Left ventricle myocardium inferior (tissue), 1 donor: Measurements from ENCODE around the gene SUPT6H. TPM values are rescaled to one million over a fixed set of nuclear protein-coding genes. Genes with fewer than 3 reads are reported as not detected.

Experiments
- DNase-seq: peaks from one replicate; pipeline ENCODE4 v3.0.0-alpha.2; 2020
- H3K27ac ChIP-seq: fragments of 200-600 bp; replicated peaks from 2 replicates; pipeline ENCODE4 v1.8.0; 2021
- H3K27me3 ChIP-seq: fragments of 200-600 bp; 2 replicates; pipeline ENCODE4 v1.8.0; 2021; ENCODE audit warnings: low read depth
- H3K36me3 ChIP-seq: fragments of 200-600 bp; 2 replicates; pipeline ENCODE4 v1.8.0; 2021
- H3K4me1 ChIP-seq: fragments of 200-600 bp; 2 replicates; pipeline ENCODE4 v1.8.0; 2021
- H3K4me3 ChIP-seq: fragments of 200-600 bp; 2 replicates; pipeline ENCODE4 v1.8.0; 2021; ENCODE audit warnings: mild to moderate bottlenecking, moderate library complexity
- H3K9me3 ChIP-seq: fragments of 200-600 bp; replicated peaks from 2 replicates; pipeline ENCODE4 v1.8.0; 2021
- intact Hi-C: fragments of 100-400 bp; cut with micrococcal nuclease; formaldehyde crosslinking; loops from one replicate; pipeline ENCODE4 v1.11.0; 2022
- total RNA-seq: library from RNA; stranded (reverse); fragmentation: NEBNext Ultra II Directional; extraction: Animal tissue kit (Norgen Biotek cat#: 25700); gene quantifications from one replicate; pipeline ENCODE4 v1.2.1, GENCODE V29; 2021
- TF ChIP-seq, protein P1 (sequence below): fragments of 200-600 bp; IDR thresholded peaks from 2 replicates; pipeline ENCODE4 v1.8.0; 2021; ENCODE audit warnings: antibody characterized with exemption, mild to moderate bottlenecking, borderline replicate concordance
- donor health status: DM: no; HTN: yes; CAD: no; lungs with severe emphysema.

The SUPT6H gene
- total RNA-seq, 1 donor from 2014 or later, result 44.8 TPM

DNA sequence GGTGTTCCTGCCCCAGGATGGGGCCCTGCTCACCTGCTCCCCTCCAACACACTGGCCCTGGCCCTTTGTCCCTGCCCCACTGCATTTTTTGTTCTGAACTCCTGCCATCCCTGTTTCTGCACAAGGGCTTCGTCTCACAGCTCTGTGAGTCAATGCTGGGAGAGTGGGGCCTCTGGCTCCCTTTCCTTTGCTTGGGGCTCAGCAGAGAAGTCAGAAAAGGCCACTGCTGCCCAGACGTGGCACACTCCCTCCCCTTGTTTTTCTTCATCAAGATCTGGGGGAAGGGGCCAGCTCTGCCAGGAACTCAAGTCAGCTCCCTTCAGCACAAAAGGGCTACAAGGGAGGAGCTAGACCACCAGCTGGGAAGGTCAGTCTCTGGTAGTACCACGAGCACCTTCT is 40.7 kb downstream of the SUPT6H start:
- H3K9me3 ChIP-seq, result no peaks in the 10 kb centered on the region
- intact Hi-C loops, result no loop called here
- H3K27me3 ChIP-seq, result no peaks in the 10 kb centered on the region
- H3K36me3 ChIP-seq, result peaks cover 58% of the 10 kb centered on the region
- no peak overlapping the region for H3K4me3 ChIP-seq
- H3K4me1 ChIP-seq, result no peaks in the 10 kb centered on the region
- no peak overlapping the region for H3K27ac ChIP-seq
- TF ChIP-seq, protein P1, sequence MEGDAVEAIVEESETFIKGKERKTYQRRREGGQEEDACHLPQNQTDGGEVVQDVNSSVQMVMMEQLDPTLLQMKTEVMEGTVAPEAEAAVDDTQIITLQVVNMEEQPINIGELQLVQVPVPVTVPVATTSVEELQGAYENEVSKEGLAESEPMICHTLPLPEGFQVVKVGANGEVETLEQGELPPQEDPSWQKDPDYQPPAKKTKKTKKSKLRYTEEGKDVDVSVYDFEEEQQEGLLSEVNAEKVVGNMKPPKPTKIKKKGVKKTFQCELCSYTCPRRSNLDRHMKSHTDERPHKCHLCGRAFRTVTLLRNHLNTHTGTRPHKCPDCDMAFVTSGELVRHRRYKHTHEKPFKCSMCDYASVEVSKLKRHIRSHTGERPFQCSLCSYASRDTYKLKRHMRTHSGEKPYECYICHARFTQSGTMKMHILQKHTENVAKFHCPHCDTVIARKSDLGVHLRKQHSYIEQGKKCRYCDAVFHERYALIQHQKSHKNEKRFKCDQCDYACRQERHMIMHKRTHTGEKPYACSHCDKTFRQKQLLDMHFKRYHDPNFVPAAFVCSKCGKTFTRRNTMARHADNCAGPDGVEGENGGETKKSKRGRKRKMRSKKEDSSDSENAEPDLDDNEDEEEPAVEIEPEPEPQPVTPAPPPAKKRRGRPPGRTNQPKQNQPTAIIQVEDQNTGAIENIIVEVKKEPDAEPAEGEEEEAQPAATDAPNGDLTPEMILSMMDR, result no peak
- no peak for DNase-seq

DNA sequence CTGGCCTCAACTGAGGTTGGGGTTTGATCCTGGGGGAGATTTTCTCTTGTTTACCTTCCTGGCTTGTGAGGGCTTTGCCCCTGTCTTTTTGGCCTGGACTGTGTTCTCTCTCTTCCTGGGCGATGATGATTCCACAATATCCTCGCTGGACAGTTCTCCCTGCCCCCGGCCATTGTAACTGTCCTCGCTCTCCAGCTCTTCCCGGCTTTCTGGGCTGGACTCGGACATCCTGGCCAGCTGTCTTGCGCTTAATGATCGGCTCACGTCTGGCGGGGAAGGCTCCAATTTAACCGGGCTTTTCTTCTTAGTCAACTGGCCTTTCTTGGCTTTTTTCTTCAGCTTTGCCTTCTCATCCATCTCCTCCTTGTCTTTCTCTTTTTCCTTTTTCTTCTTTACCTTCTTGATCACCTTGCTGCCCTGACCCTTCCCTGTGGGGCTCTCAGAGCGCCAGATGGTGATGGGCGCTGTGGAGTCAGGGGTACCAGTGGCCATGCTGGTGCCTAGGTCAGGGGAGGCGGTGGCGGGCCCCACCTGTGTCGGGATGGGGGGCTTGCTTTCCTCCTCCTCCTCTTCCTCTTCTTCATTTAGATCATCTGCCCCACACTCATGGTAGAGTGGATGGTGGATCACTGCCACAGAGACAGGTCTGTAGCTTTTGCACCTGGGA is 41.7 kb downstream of the SUPT6H start:
- TF ChIP-seq, protein P1, result no peak
- H3K9me3 ChIP-seq, result no peaks in the 10 kb centered on the region
- H3K4me1 ChIP-seq, result no peaks in the 10 kb centered on the region
- no peak for DNase-seq
- intact Hi-C loops, result no loop called here
- H3K27ac ChIP-seq, result no peak overlapping the region
- no peaks in the 10 kb centered on the region for H3K27me3 ChIP-seq
- peaks cover 49% of the 10 kb centered on the region for H3K36me3 ChIP-seq
- H3K4me3 ChIP-seq, result no peak overlapping the region

GRCh38 chr17:28704219-28704858 is 42.3 kb downstream of the SUPT6H start:
- no peak for DNase-seq
- Histone ChIP-seq H3K36me3 (peaks cover 42% of the 10 kb centered on the region), H3K27me3 (no peaks in the 10 kb centered on the region), H3K4me1 (no peaks in the 10 kb centered on the region), H3K9me3 (no peaks in the 10 kb centered on the region), H3K4me3 (no peak overlapping the region), H3K27ac (no peak overlapping the region)
- TF ChIP-seq, protein P1, result no peak
- intact Hi-C loops, result no loop called here

DNA sequence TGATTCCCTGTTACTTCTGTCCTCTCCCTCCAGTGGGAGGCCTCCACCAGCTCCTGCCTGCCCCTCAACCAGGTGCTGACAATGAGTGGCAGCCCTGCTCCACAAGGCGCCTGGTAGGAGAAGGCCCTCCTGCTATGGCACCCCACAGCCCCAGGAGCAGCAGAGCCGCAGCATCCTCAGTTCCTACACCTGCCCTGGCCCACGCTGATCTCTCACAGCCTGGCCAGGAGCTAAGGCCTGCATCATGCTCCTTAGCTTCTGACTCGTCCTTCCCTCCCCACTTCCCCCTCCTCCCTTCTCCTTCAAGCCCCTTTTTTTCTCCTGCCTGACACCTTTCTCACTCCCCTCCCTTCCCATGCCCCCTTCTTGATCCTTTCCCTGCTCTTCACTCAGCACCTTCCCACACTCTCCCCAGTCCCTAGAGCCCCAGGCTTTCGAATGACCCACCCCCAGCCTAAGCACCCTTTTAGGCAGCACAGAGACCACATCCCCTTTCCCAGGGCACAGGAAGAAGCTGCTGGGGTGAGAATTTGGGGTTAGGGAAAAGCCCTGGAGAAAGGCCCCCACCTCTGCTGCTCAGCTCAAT is 43.2 kb downstream of the SUPT6H start:
- no peaks in the 10 kb centered on the region for H3K27me3 ChIP-seq
- H3K36me3 ChIP-seq, result peaks cover 34% of the 10 kb centered on the region
- intact Hi-C loops, result no loop called here
- no peak overlapping the region for H3K4me3 ChIP-seq
- H3K27ac ChIP-seq, result no peak overlapping the region
- H3K4me1 ChIP-seq, result peaks cover 5% of the 10 kb centered on the region
- no peaks in the 10 kb centered on the region for H3K9me3 ChIP-seq
- TF ChIP-seq, protein P1, result no peak
- no peak for DNase-seq

- intact Hi-C loops, result no loop called here
- H3K27ac ChIP-seq, result no peak overlapping the region
- no peak for DNase-seq
- H3K9me3 ChIP-seq, result no peaks in the 10 kb centered on the region
- no peaks in the 10 kb centered on the region for H3K27me3 ChIP-seq
- no peak overlapping the region for H3K4me3 ChIP-seq
- H3K36me3 ChIP-seq, result peaks cover 27% of the 10 kb centered on the region
- H3K4me1 ChIP-seq, result peaks cover 10% of the 10 kb centered on the region
- TF ChIP-seq, protein P1, result no peak
Observed at GRCh38 chr17:28705728-28706334, 43.8 kb downstream of the SUPT6H start.
